ENCODE measurements around the gene MCM9.

DNA sequence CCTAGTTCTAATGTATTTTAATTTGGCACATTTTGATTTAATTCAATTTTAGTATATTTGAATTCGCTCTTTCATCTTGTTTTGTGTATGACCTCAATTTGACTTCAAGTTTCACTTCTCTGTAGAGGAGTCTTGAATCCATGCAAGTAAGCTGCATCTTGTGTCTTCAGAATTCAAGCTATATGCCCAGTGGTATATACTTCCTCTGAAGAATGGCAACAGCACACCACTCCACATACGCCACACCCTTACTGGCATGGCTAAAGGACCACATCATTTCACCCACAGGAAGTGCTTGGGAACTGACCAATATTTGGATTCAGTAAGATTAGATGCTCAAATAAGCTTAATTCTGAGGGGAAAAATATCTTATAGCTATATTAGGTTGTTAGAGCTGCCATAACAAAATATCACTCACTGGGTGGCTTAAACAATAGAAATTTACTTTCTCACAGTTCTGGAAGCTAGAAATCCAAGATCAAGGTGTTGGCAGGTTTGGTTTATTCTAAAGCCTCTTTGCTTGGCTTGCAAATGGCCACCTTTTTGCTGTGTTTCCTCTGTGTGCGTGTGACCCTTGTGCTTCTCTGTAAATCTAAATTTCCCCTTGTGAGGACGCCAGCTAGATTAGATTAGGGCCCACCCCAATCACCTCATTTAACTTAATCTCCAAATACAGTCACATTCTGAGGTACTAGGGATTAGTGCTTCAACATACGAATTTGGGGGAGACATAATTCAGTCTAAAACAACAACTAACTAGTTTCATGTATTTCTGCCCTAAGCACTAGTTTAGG is 43.8 kb downstream of the MCM9 start:
- TF ChIP-seq, protein P1, sequence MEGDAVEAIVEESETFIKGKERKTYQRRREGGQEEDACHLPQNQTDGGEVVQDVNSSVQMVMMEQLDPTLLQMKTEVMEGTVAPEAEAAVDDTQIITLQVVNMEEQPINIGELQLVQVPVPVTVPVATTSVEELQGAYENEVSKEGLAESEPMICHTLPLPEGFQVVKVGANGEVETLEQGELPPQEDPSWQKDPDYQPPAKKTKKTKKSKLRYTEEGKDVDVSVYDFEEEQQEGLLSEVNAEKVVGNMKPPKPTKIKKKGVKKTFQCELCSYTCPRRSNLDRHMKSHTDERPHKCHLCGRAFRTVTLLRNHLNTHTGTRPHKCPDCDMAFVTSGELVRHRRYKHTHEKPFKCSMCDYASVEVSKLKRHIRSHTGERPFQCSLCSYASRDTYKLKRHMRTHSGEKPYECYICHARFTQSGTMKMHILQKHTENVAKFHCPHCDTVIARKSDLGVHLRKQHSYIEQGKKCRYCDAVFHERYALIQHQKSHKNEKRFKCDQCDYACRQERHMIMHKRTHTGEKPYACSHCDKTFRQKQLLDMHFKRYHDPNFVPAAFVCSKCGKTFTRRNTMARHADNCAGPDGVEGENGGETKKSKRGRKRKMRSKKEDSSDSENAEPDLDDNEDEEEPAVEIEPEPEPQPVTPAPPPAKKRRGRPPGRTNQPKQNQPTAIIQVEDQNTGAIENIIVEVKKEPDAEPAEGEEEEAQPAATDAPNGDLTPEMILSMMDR (IDR thresholded peaks at IDR 0.05; ENCODE audit: low read length), result no peak
- TF ChIP-seq EZH2 (IDR thresholded peaks at IDR 0.05; ENCODE audit: borderline replicate concordance, low read length), result no peak
